Measurements from ENCODE around the gene TRIM13. TPM values are rescaled to one million over a fixed set of nuclear protein-coding genes. Genes with fewer than 3 reads are reported as not detected.

TRIM13 gene
- total and polyA plus RNA-seq, 2 of the 8 experiments (the other 6 are each of a cell fraction or from before 2014, with no cell fraction given), result 21.2 to 31.5 TPM

- no peak for TF ChIP-seq EZH2 (IDR thresholded peaks at IDR 0.05; ENCODE audit: low read depth, low read length, severe bottlenecking)
Measured at GRCh38 chr13:50014386-50014785, 17.5 kb downstream of the TRIM13 start (continued).
